Measurements from ENCODE around the gene OTUD5.

Gene OTUD5

DNA sequence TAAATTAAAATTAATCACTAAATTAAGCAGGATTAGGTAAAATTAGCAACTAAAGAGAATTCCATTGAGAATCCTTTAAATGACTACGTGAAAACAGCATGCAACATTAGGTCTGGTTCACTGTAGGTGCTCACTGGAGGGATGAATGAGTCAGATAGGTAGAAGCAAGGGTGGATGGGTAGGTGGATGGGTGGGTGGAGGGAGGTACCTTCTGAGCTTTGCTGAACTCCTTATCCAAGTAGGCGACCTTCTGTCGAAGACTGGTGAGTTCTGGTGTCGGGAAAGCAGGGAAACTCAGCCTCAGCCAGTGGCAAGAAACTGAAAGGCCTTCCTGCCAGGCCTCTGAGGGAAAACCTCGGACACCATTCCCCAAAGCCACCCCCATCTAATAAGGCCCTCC is 41.6 kb upstream of the OTUD5 start:
- TF ChIP-seq, protein P1, sequence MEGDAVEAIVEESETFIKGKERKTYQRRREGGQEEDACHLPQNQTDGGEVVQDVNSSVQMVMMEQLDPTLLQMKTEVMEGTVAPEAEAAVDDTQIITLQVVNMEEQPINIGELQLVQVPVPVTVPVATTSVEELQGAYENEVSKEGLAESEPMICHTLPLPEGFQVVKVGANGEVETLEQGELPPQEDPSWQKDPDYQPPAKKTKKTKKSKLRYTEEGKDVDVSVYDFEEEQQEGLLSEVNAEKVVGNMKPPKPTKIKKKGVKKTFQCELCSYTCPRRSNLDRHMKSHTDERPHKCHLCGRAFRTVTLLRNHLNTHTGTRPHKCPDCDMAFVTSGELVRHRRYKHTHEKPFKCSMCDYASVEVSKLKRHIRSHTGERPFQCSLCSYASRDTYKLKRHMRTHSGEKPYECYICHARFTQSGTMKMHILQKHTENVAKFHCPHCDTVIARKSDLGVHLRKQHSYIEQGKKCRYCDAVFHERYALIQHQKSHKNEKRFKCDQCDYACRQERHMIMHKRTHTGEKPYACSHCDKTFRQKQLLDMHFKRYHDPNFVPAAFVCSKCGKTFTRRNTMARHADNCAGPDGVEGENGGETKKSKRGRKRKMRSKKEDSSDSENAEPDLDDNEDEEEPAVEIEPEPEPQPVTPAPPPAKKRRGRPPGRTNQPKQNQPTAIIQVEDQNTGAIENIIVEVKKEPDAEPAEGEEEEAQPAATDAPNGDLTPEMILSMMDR (IDR thresholded peaks at IDR 0.05; ENCODE audit: low read depth, low read length), result no peak
- Histone ChIP-seq H3K9me3 (no peaks in the 10 kb centered on the region), H3K4me1 (no peaks in the 10 kb centered on the region)

DNA sequence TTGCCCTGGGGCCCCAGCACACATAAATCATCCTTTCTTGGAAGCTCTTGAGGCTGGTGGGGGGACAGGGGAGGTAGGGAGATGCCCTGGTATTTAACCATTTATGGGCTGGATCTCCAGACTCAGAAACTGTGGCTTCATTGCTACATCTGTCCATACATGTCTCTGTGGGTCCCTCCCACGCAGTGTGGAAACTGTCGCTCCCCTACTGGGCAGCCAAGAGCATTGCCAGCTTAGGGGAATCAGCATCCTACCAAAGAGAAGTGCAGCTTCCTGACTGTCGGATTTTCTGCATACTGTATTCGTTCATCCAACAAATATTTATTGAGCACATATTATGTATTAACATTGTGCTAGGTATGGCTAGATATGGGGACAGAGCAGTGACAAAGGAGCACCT is 41.0 kb upstream of the OTUD5 start:
- TF ChIP-seq, protein P1 (IDR thresholded peaks at IDR 0.05; ENCODE audit: low read depth, low read length), result peak; percentile 22; the same call in 1 of the 2 replicates
- peak; percentile 12 for DNase-seq
- peaks cover 3% of the 10 kb centered on the region; the same call in 1 of the 2 replicates for H3K36me3 ChIP-seq

More for the DNA sequence above, 41.6 kb upstream of the OTUD5 start:
- no peak overlapping the region for H3K4me3 ChIP-seq (ENCODE audit: low read depth, low read length)
- H3K27me3 ChIP-seq, result no peaks in the 10 kb centered on the region
- no peak for DNase-seq
- H3K36me3 ChIP-seq, result 0 out of 2 replicates have a peak, but pooled peaks cover 3% of the 10 kb centered on the region

DNA sequence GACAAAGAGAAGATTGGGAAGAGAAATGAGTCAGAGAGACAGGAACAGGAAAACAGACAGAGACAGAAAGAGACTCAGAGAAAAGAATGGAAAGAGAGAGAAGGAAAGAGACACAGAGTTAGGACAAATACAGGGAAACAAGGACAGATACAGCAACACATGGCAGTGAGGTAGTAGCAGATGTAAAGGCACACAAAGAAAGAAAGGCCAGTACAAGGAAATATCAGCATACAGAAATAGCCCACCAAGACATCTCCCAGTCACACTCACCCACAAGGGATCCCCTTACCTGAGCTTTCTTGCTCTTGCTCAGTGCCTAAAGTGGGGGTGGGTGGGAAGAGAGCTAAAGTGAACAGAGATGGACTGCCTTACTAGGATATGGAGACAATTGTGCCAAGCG is 40.5 kb upstream of the OTUD5 start:
- H3K4me1 ChIP-seq, result no peaks in the 10 kb centered on the region
- no peak overlapping the region for H3K4me3 ChIP-seq (ENCODE audit: low read depth, low read length)
- no peaks in the 10 kb centered on the region for H3K9me3 ChIP-seq
- no peaks in the 10 kb centered on the region for H3K27me3 ChIP-seq
- TF ChIP-seq, protein P1 (IDR thresholded peaks at IDR 0.05; ENCODE audit: low read depth, low read length), result no peak
- no peak for DNase-seq
- peaks cover 5% of the 10 kb centered on the region; the same call in 1 of the 2 replicates for H3K36me3 ChIP-seq

More for the DNA sequence above, 41.0 kb upstream of the OTUD5 start:
- no peak overlapping the region for H3K4me3 ChIP-seq (ENCODE audit: low read depth, low read length)
- no peaks in the 10 kb centered on the region for H3K4me1 ChIP-seq
- H3K9me3 ChIP-seq, result no peaks in the 10 kb centered on the region
- H3K27me3 ChIP-seq, result no peaks in the 10 kb centered on the region

DNA sequence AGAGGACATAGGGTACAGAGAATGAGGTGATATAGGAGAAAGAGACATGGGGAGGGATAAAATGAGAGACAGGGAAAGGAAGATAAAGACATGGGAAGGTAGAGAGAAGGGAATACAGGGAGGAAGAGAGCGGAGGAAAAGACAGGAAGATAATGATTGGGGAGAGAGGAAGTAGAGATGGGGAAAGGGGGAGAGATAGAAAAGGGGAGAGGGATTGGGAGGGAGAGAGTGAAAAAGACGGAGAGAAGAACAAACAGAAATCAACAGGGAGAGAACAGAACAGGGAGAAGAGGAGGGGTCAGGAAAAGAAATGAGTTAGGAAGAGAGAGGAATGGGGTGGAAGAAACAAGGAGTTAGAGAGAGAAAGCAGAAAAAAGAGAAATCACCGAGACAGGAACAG is 40.0 kb upstream of the OTUD5 start:
- DNase-seq, result no peak
- Histone ChIP-seq H3K9me3 (no peaks in the 10 kb centered on the region), H3K4me3 (ENCODE audit: low read depth, low read length) (no peak overlapping the region), H3K4me1 (no peaks in the 10 kb centered on the region), H3K27me3 (no peaks in the 10 kb centered on the region), H3K36me3 (peaks cover 5% of the 10 kb centered on the region; the same call in 1 of the 2 replicates)
- TF ChIP-seq, protein P1 (IDR thresholded peaks at IDR 0.05; ENCODE audit: low read depth, low read length), result no peak

DNA sequence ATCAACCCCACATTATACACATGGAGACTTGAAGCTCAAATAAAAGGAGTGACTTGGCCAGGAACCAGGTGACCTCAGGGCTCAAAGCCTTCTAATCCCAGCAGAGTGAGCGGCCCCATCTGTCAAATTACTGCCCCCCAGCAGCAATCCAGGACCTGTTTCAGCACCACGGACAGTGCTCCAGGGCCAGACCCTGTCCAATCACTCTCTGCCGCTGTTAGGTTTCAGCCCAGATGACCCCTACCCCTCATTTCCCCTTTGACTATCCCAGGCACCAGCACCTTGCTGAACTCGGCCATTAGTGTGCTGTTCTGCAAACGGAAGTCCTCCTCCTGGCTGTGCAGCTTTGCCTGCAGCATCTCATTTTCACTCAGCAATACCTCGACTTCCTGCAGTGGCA is 39.6 kb upstream of the OTUD5 start:
- Histone ChIP-seq H3K4me1 (no peaks in the 10 kb centered on the region), H3K36me3 (peaks cover 5% of the 10 kb centered on the region; the same call in 1 of the 2 replicates), H3K9me3 (no peaks in the 10 kb centered on the region), H3K27me3 (no peaks in the 10 kb centered on the region), H3K4me3 (ENCODE audit: low read depth, low read length) (no peak overlapping the region)
- TF ChIP-seq, protein P1 (IDR thresholded peaks at IDR 0.05; ENCODE audit: low read depth, low read length), result no peak
- DNase-seq, result no peak

DNA sequence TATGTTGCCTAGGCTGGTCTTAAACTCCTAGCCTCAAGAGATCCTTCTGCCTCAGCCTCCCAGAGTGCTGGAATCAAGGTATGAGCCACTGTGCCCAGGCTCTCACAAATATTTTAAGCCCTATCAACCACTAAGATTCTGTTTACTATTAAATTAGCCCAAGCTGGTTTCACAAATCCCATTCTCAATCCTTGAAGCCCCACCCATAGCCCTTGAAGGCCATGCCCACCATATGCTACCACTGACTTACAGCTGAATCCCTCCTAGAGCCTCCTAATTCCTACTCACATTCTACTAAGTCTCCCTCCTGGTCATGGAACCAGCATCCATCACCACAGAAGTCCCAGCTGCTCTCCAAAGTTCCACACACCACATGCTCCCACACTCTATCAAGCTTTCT is 34.9 kb upstream of the OTUD5 start:
- H3K9me3 ChIP-seq, result no peaks in the 10 kb centered on the region
- DNase-seq, result no peak
- TF ChIP-seq, protein P1 (IDR thresholded peaks at IDR 0.05; ENCODE audit: low read depth, low read length), result no peak
- no peaks in the 10 kb centered on the region for H3K27me3 ChIP-seq
- H3K4me3 ChIP-seq (ENCODE audit: low read depth, low read length), result no peak overlapping the region
- H3K4me1 ChIP-seq, result no peaks in the 10 kb centered on the region
- H3K36me3 ChIP-seq, result peaks cover 5% of the 10 kb centered on the region; the same call in 1 of the 2 replicates
